Measurements from ENCODE around the gene DAW1. TPM values are rescaled to one million over a fixed set of nuclear protein-coding genes. Genes with fewer than 3 reads are reported as not detected.

Gene DAW1
- total RNA-seq, 1 experiment from 2014 or later: 0.26 TPM

GRCh38 chr2:227848146-227848545 lies 23.3 kb upstream of the DAW1 start:
- H3K36me3 ChIP-seq (ENCODE audit: control insufficient read depth, insufficient read depth, low read length): no peaks in the 10 kb centered on the region
- DNase-seq (ENCODE audit: low read depth, low spot score) (no peak), ATAC-seq (no peak)
- H3K4me1 ChIP-seq (ENCODE audit: control insufficient read depth, insufficient read depth, low read length): no peaks in the 10 kb centered on the region
- BruUV-seq (replicated peaks): no TSS peak
- intact Hi-C loops (cut with micrococcal nuclease; ENCODE audit: unreplicated experiment) (no loop called here), in situ Hi-C loops (cut with HindIII; ENCODE audit: low pct_unique_long_range_greater_than_20kb, low sequenced_read_pairs) (no loop called here)
- CTCF ChIA-PET: no interaction called here
- POLR2A ChIA-PET: no interaction called here
- H3K27ac ChIP-seq (ENCODE audit: low read length): no peak overlapping the region
- no peaks in the 10 kb centered on the region for H3K27me3 ChIP-seq (ENCODE audit: control insufficient read depth, insufficient read depth, low read length)
- no peak overlapping the region for H3K4me3 ChIP-seq (ENCODE audit: low read depth in 2 of 2, low read length in 2 of 2)
- TF ChIP-seq TCF7L2 (IDR thresholded peaks at IDR 0.05; ENCODE audit: low read depth, low read length): no peak
- TF ChIP-seq CTCF (IDR thresholded peaks at IDR 0.05): no peak
- TF ChIP-seq POLR2AphosphoS5 (IDR thresholded peaks at IDR 0.05; ENCODE audit: low read depth, low read length): no peak
- no peaks in the 10 kb centered on the region for H3K9me3 ChIP-seq (ENCODE audit: control insufficient read depth, insufficient read depth, low read depth, low read length)

- no peak for TF ChIP-seq REST (IDR thresholded peaks at IDR 0.05; ENCODE audit: insufficient read depth in 1 of 2, low read depth in 2 of 2, low read length in 1 of 2)
- no peak for TF ChIP-seq TCF7L2 (IDR thresholded peaks at IDR 0.05; ENCODE audit: low read depth, low read length)
- TF ChIP-seq SIN3A (IDR thresholded peaks at IDR 0.05; ENCODE audit: borderline replicate concordance, insufficient read depth, low read depth, low read length): no peak
- no peak for TF ChIP-seq CTCF (IDR thresholded peaks at IDR 0.05)
- no peak for TF ChIP-seq POLR2AphosphoS5 (IDR thresholded peaks at IDR 0.05; ENCODE audit: low read depth, low read length)
- intact Hi-C loops (cut with micrococcal nuclease; ENCODE audit: unreplicated experiment): no loop called here
- ATAC-seq (no peak), DNase-seq (ENCODE audit: low read depth, low spot score) (no peak)
- BruUV-seq (replicated peaks): no TSS peak
- no peaks in the 10 kb centered on the region for H3K36me3 ChIP-seq (ENCODE audit: control insufficient read depth, insufficient read depth, low read length)
- ChIA-PET POLR2A (no interaction called here), CTCF (no interaction called here)
- no peaks in the 10 kb centered on the region for H3K27me3 ChIP-seq (ENCODE audit: control insufficient read depth, insufficient read depth, low read length)
- H3K4me1 ChIP-seq (ENCODE audit: control insufficient read depth, insufficient read depth, low read length): no peaks in the 10 kb centered on the region
- H3K9me3 ChIP-seq (ENCODE audit: control insufficient read depth, insufficient read depth, low read depth, low read length): no peaks in the 10 kb centered on the region
- no peak overlapping the region for H3K4me3 ChIP-seq (ENCODE audit: low read depth in 2 of 2, low read length in 2 of 2)
- in situ Hi-C loops (cut with HindIII; ENCODE audit: low pct_unique_long_range_greater_than_20kb, low sequenced_read_pairs): no loop called here
- H3K27ac ChIP-seq (ENCODE audit: low read length): no peak overlapping the region
Measured at GRCh38 chr2:227848586-227848985, 22.8 kb upstream of the DAW1 start.

DNA sequence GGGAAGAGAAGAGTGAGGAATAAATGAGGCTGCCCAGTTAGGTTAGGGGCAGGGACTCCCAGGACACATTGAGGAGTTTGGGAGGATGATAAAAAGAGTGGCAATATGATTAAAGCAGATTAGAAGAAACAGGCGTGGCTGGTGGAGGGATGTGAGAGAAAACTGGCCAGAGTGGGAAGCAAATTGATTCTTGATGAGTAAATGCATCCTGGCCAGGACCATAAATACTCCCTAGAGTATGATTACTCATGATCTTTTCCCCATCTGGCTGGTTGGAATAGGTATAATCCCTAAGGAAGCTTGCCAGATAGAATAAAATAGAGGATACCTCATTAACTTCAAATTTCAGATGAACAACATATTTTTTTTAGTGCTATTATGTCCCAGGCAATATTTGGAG lies 21.5 kb upstream of the DAW1 start:
- POLR2A ChIA-PET: no interaction called here

More for the DNA sequence above, 21.5 kb upstream of the DAW1 start:
- CTCF ChIA-PET: no interaction called here
- no TSS peak for BruUV-seq (replicated peaks)
- H3K4me3 ChIP-seq (ENCODE audit: low read depth in 2 of 2, low read length in 2 of 2): no peak overlapping the region
- TF ChIP-seq POLR2AphosphoS5 (IDR thresholded peaks at IDR 0.05; ENCODE audit: low read depth, low read length): no peak
- TF ChIP-seq REST (IDR thresholded peaks at IDR 0.05; ENCODE audit: insufficient read depth in 1 of 2, low read depth in 2 of 2, low read length in 1 of 2): no peak
- TF ChIP-seq SIN3A (IDR thresholded peaks at IDR 0.05; ENCODE audit: borderline replicate concordance, insufficient read depth, low read depth, low read length): no peak
- TF ChIP-seq TCF7L2 (IDR thresholded peaks at IDR 0.05; ENCODE audit: low read depth, low read length): no peak
- TF ChIP-seq CTCF (IDR thresholded peaks at IDR 0.05): no peak
- H3K27me3 ChIP-seq (ENCODE audit: control insufficient read depth, insufficient read depth, low read length): no peaks in the 10 kb centered on the region
- H3K27ac ChIP-seq (ENCODE audit: low read length): no peak overlapping the region
- intact Hi-C loops (cut with micrococcal nuclease; ENCODE audit: unreplicated experiment): no loop called here
- ATAC-seq (no peak), DNase-seq (ENCODE audit: low read depth, low spot score) (no peak)
- no peaks in the 10 kb centered on the region for H3K4me1 ChIP-seq (ENCODE audit: control insufficient read depth, insufficient read depth, low read length)
- H3K9me3 ChIP-seq (ENCODE audit: control insufficient read depth, insufficient read depth, low read depth, low read length): no peaks in the 10 kb centered on the region
- in situ Hi-C loops (cut with HindIII; ENCODE audit: low pct_unique_long_range_greater_than_20kb, low sequenced_read_pairs): no loop called here
- no peaks in the 10 kb centered on the region for H3K36me3 ChIP-seq (ENCODE audit: control insufficient read depth, insufficient read depth, low read length)

Measured in Panc1 (cell line).